HG03342 (cell line): ENCODE measurements around the gene DEFB131B.
"Not testable (repeated sequence)": the region's sequence is repeated elsewhere in the genome, so short reads cannot be mapped to it uniquely, and the experiment has no call there.

Experiments used
- ATAC-seq: cut with Tn5 transposase; IDR thresholded peaks from one replicate; pipeline ENCODE4 v1.9.1; 2021; ENCODE audit warnings: mild to moderate bottlenecking, moderate library complexity; ENCODE audit not compliant: unreplicated experiment

DEFB131B gene

DNA sequence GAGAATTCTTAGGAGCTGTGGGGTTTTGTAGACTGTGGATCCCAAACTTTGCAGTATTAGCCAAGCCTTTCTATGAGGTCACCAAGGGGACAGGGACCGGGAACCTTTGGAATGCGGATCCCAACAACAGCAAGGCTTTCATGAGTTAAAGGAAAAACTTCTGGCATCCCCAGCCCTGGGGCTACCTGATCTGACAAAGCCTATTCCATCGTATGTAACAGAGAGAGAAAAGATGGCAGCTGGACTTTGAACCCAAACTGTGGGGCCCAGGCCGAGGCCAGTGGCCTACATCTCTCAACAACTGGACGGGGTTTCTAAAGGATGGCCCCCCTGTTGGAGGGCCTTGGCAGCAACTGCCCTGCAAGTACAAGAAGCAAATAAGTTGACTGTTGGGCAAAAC lies 32.5 kb downstream of the DEFB131B start:
- not testable (repeated sequence) for ATAC-seq

DNA sequence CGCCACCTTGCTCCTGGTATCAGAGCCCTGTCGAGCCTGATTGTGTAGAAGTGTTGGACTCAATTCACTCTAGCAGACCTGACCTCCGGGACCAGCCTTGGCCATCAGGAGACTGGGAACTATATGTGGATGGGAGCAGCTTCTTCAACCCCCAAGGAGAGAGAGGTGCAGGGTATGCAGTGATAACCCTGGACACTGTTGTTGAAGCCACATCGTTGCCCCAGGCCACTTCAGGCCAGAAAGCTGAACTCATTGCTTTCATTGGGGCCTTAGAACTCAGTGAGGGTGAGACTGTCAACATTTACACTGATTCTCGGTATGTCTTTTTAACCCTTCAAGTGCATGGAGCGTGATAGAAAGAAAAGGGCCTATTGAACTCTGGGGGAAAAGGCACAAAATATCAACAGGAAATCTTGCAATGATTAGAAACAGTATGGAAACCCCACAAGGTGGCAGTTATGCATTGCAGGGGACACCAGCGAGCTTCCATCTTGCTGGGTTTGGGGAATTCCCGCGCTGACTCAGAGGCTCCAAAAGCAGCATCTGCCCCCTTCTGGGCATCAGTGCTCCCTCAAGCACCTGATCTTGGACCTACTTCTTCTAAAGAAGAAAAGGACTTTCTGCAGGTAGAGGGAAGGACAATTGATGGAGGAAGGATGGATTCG lies 33.2 kb downstream of the DEFB131B start:
- ATAC-seq: not testable (repeated sequence)

DNA sequence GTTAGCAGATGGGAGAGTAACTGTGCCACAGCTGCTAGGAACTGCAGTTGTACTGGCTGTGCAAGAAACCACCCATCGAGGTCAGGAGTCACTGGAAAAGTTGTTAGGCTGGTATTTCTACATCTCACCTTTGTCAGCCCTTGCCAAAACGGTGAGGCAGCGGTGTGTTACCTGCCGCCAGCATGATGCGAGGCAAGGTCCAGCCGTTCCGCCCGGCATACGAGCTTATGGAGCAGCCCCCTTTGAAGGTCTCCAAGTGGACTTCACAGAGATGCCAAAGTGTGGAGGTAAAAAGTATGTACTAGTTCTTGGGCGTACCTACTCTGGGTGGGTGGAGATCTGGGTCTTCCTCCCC lies 33.7 kb downstream of the DEFB131B start:
- not testable (repeated sequence) for ATAC-seq

DNA sequence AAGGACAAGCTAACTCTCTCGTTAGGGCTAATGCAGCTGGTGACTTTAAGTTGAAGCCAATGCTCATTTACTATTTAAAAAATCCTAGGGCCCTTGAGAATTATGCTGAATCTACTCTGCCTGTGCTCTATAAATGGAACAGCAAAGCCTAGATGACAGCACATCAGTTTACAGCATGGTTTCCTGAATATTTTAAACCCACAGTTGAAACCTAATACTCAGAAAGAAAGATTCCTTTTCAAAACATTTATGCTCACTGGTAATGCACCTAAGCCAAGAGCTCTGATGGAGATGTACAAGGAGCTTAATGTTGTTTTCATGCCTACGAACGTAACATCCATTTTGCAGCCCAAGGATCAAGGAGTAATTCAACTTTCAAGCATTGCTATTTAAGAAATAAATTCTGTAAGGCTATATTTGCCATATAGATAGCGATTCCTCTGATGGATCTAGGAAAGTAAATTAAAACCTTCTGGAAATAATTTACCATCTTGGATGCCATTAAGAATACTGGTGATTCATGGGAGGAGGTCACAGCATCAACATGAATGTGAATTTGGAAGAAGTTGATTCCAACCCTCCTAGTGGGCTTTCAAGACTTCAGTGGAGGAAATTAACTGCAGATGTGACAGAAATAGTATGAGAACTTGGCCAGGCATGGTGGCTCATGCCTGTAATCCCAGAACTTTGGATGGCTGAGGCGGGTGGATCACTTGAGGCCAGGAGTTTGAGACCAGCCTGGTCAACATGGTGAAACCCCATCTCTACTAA lies 35.7 kb downstream of the DEFB131B start:
- ATAC-seq: no peak

DNA sequence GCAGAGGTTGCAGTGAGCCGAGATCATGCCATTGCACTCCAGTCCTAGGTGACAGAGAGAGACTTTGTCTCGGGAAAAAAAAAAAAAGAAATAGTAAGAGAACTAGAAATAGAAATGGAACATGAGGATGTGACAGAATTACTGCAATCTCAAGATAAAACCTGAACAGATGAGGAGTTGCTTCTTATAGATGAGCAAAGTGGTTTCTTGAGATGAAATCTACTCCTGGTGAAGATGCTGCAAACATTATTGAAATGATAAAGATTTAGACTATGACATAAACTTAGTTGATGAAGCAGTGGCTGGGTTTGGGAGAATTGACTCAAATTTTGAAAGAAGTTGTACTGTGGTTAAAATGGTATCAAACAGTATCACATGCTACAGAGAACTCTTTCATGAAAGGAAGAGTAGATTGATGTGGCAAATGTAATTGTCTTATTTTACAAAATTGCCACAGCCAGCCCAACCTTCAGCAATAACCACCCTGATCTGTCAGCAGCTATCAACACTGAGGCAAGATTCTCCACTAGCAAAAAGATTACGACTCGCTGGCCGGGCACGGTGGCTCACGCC lies 36.5 kb downstream of the DEFB131B start:
- ATAC-seq: no peak

- ATAC-seq: no peak
Measured at GRCh38 chr11:71917646-71918140, 39.4 kb downstream of the DEFB131B start.

DNA sequence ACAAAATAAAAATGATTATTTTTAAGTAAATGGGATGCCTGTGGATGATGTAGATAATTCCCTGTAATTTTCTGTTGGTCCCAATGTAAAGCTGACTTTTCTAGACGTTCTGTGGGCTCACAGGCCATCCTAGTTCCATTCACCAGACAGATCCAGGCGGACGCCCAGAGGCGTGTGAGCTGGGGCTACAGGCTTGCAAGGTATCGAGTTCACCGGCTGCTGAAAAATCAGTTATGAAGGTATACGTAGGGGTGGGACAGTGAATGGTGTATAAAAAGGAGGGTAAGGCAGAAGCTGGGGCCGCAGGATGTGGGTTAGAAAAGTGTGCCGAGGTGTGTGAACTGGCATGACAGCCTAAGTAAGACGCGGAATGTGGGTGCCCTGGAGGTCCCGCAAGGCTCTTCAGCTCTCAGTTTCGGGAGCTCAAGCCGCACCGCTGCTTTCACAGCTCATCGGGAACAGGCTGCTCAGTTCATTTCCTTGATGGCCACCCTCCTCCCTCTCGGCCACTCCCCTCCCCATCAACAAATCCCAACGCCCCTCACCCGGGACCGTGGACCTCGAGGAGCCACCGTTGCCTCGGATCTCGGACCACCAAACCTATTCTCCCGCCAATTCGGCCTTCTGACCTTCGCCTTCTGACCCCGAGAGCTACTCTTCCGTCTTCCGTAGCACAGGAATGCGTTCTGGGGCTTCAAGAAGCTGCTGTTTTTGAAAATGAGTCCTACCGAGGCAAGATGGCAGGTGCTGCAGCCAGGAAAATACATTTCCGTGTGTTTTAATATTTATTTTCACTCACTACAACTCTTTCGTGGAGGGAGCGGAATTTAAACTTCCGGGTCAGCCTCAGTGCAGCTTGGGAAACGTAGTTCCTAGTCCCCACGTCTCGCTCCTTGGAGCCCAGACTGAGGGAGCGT lies 49.8 kb downstream of the DEFB131B start, which contains the start of gene XNDC1N:
Gene XNDC1N, minus strand, starts transcription at position 775 of the 917 bp plus-strand sequence. CDS start 5,241 bp downstream, outside the sequence.
- peak; percentile 61 for ATAC-seq

GRCh38 chr11:71928737-71929443 lies 50.6 kb downstream of the DEFB131B start, which contains the start of gene RNF121:
Gene RNF121, plus strand, starts transcription at chr11:71929046. Its CDS starts 16 bp downstream, at chr11:71929062.
- peak; percentile 85 for ATAC-seq

GRCh38 chr11:71929491-71929890 lies 51.2 kb downstream of the DEFB131B start:
- ATAC-seq: no peak

- no peak for ATAC-seq
Measured at GRCh38 chr11:71930556-71931244, 52.4 kb downstream of the DEFB131B start.

GRCh38 chr11:71931245-71931602 lies 53.0 kb downstream of the DEFB131B start:
- ATAC-seq: no peak

DNA sequence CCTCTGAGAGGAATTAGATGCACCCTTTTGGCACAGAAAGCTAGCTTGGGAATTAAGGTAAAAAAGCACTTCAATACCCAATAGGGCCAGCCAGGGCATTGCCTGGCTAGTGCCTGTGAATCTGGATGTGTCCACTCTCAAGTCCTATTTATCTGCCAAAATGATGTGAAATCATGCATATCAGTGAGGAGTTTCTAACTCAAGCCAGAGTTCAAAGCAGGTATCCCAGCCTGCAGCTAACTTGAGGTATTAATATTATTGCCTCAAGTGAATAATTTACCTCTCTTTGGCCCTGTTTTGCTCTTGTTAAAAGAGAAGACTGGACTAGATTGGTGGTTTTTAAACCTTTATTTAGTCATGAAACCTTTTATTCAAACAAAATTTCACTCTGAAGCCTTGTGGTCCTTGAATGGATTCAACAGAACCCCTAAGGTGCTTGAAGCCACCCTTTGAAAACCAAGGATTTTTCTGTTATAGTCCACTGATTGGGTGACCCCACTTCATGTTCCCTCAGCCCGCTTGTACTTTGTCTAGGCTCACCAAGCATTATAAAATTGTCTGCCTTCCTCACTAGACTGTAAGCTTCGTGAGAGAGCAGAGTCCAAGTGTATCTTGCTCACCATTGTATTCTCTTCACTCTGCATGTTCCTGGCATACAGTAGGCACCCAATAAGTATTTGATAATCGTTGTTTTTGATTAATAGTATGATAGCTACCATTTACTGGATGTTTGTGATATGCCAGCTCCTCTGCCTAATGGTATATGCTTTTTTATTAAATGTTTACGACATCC lies 55.1 kb downstream of the DEFB131B start:
- ATAC-seq: no peak
